Kidney (tissue), 14 donors: ENCODE measurements around the gene OR2V1. TPM values are rescaled to one million over a fixed set of nuclear protein-coding genes. Genes with fewer than 3 reads are reported as not detected.

Experiments used
- DNase-seq, 5 donors: peaks; one replicate each; pipeline ENCODE4 v3.0.0-alpha.2; 2013 to 2020
- FAIRE-seq: peaks from 2 replicates; lab custom pipeline; 2012; peaks lifted over from hg19 to GRCh38; lab: Jason Lieb, UNC
- H3K27ac ChIP-seq, 2 donors: one replicate each; pipeline ENCODE4 v1.7.0; 2013; ENCODE audit warnings: low read depth in 2 of 2, low read length in 2 of 2, inconsistent platforms in 1 of 2
- H3K27me3 ChIP-seq: one replicate; pipeline ENCODE4 v1.7.1; 2013; ENCODE audit warnings: low read length, inconsistent platforms; ENCODE audit not compliant: control insufficient read depth, insufficient read depth
- H3K36me3 ChIP-seq, 3 donors: one replicate each; pipeline versions ENCODE4 v1.7.0 to v1.7.1; 2013; ENCODE audit warnings: low read length in 3 of 3, control low read depth in 1 of 3, inconsistent platforms in 1 of 3; ENCODE audit not compliant: insufficient read depth in 3 of 3, control insufficient read depth in 2 of 3
- H3K4me1 ChIP-seq, 3 donors: one replicate each; pipeline versions ENCODE4 v1.7.0 to v1.7.1; 2013; ENCODE audit warnings: low read length in 3 of 3, inconsistent platforms in 1 of 3, low read depth in 1 of 3; ENCODE audit not compliant: control insufficient read depth in 2 of 3, insufficient read depth in 2 of 3
- H3K4me3 ChIP-seq, 3 donors: one replicate each; pipeline versions ENCODE4 v1.7.0 to v1.8.1; 2013; ENCODE audit warnings: low read length in 3 of 3, control low read depth in 1 of 3, inconsistent platforms in 1 of 3
- H3K9ac ChIP-seq, 3 donors: one replicate each; pipeline versions ENCODE4 v1.7.0 to v1.7.1; 2013; ENCODE audit warnings: low read length in 3 of 3, control low read depth in 1 of 3, inconsistent platforms in 1 of 3
- H3K9me3 ChIP-seq, 3 donors: one replicate each; pipeline versions ENCODE4 v1.7.0 to v1.7.1; 2013; ENCODE audit warnings: low read length in 3 of 3, control low read depth in 1 of 3, inconsistent platforms in 1 of 3; ENCODE audit not compliant: control insufficient read depth in 2 of 3, insufficient read depth in 1 of 3
- CTCF ChIP-seq: IDR thresholded peaks from 3 replicates; pipeline ENCODE4 v1.5.1; 2012; ENCODE audit warnings: mild to moderate bottlenecking, moderate library complexity, borderline replicate concordance; ENCODE audit not compliant: insufficient read depth; ENCODE audit errors: extremely low read depth
- intact Hi-C: fragments of 100-400 bp; cut with DNase I; formaldehyde crosslinking; loops from one replicate; pipeline ENCODE4 v1.11.1; 2022
- polyA plus RNA-seq: library from polyadenylated mRNA; stranded (reverse); fragments of 350-450 nt; fragmentation: Illumina TruSeq; extraction: RNeasy Lipid Tissue Mini Kit (QIAGEN cat#74804); gene quantifications from one replicate; pipeline ENCODE4 v1.2.3, GENCODE V29; 2014; ENCODE audit warnings: low read depth, low replicate concordance; ENCODE audit not compliant: insufficient read depth
- total RNA-seq: library from RNA; stranded (reverse); fragmentation: NEBNext Ultra II Directional; extraction: Animal tissue kit (Norgen Biotek cat#: 25700); gene quantifications from one replicate; pipeline ENCODE4 v1.2.1, GENCODE V29; 2021
- donor health status: control.
- donor health status: control.
- donor health status: control.
- donor health status: control.
- donor health status: control.
- donor health status: DM: yes; HTN: yes; CAD: no.
- donor health status: Normal renal cell carcinoma (clear cell type).

The OR2V1 gene
- total and polyA plus RNA-seq, 2 donors from 2014 or later, result not detected

GRCh38 chr5:181153814-181154213, 22.8 kb upstream of the OR2V1 start:
- Histone ChIP-seq H3K27me3 (no peaks in the 10 kb centered on the region), H3K9ac (no peak overlapping the region), H3K27ac (no peak overlapping the region), H3K9me3 (no peaks in the 10 kb centered on the region), H3K36me3 (no peaks in the 10 kb centered on the region), H3K4me3 (no peak overlapping the region), H3K4me1 (no peaks in the 10 kb centered on the region)
- no peak for FAIRE-seq
- no peak for DNase-seq
- TF ChIP-seq CTCF, result no peak
- intact Hi-C loops, result no loop called here

GRCh38 chr5:181152406-181152805, 21.4 kb upstream of the OR2V1 start:
- no peaks in the 10 kb centered on the region for H3K4me1 ChIP-seq
- no peak for FAIRE-seq
- TF ChIP-seq CTCF, result no peak
- intact Hi-C loops, result no loop called here
- no peaks in the 10 kb centered on the region for H3K9me3 ChIP-seq
- H3K27ac ChIP-seq, result no peak overlapping the region
- no peaks in the 10 kb centered on the region for H3K36me3 ChIP-seq
- H3K27me3 ChIP-seq, result no peaks in the 10 kb centered on the region
- no peak overlapping the region for H3K4me3 ChIP-seq
- no peak for DNase-seq
- no peak overlapping the region for H3K9ac ChIP-seq

- Histone ChIP-seq H3K9ac (no peak overlapping the region), H3K27me3 (no peaks in the 10 kb centered on the region), H3K9me3 (no peaks in the 10 kb centered on the region), H3K4me1 (no peaks in the 10 kb centered on the region), H3K27ac (no peak overlapping the region), H3K36me3 (no peaks in the 10 kb centered on the region), H3K4me3 (no peak overlapping the region)
- FAIRE-seq (no peak), DNase-seq (no peak)
- intact Hi-C loops, result no loop called here
- no peak for TF ChIP-seq CTCF
These were observed 20.2 kb upstream of the OR2V1 start for GRCh38 chr5:181151146-181151545.
